Measurements from ENCODE around the gene FARP1. TPM values are rescaled to one million over a fixed set of nuclear protein-coding genes. Genes with fewer than 3 reads are reported as not detected.

The FARP1 gene
- total RNA-seq, 2 donors from 2014 or later: 89.5 to 93.6 TPM

DNA sequence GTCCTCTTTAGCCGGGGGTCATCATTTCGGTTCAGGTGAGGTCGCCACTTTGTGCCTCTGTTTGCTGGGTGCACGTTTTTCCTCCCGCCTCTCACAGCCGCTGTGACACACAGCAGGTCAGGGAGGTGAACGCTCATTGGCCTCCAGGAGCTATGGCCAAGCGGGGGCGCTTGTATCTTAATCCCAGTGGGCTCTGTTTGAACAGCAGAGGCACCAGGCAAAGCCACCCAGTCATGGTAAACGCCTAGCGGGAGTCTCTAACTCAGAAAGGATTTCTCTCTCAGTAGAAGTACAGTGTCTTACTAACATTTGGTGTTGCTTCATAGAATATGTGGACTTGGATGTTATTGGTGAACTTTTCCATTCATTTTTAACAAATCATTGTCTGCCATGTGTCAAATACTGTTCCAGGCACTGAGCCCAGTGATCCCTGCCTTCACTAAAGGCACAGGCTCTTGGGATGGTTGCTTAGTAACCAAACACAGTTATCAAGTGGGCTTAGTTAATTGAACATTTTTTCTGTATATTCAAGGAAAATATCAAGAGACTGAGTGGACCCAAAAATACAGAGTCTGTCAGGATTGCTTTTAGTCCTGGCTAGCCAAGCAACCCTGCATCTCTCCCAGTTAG lies 247.3 kb downstream of the FARP1 start:
- Histone ChIP-seq H3K9me3 (no peaks in the 10 kb centered on the region), H3K4me1 (no peaks in the 10 kb centered on the region), H3K27me3 (no peaks in the 10 kb centered on the region), H3K36me3 (replicated peaks in 1 of 2; ENCODE audit: insufficient read depth in 1 of 2, low read depth in 2 of 2) (peaks cover 0 to 7% of the 10 kb centered on the region in 2 donors), H3K4me3 (no peak overlapping the region), H3K27ac (no peak overlapping the region)
- TF ChIP-seq, protein P1, sequence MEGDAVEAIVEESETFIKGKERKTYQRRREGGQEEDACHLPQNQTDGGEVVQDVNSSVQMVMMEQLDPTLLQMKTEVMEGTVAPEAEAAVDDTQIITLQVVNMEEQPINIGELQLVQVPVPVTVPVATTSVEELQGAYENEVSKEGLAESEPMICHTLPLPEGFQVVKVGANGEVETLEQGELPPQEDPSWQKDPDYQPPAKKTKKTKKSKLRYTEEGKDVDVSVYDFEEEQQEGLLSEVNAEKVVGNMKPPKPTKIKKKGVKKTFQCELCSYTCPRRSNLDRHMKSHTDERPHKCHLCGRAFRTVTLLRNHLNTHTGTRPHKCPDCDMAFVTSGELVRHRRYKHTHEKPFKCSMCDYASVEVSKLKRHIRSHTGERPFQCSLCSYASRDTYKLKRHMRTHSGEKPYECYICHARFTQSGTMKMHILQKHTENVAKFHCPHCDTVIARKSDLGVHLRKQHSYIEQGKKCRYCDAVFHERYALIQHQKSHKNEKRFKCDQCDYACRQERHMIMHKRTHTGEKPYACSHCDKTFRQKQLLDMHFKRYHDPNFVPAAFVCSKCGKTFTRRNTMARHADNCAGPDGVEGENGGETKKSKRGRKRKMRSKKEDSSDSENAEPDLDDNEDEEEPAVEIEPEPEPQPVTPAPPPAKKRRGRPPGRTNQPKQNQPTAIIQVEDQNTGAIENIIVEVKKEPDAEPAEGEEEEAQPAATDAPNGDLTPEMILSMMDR (IDR thresholded peaks at IDR 0.05): no peak
- no peak for TF ChIP-seq POLR2A (IDR thresholded peaks at IDR 0.05)
- WGBS, 2 donors: 90 to 91% methylated on average over 8 to 11 of the region's 11 CpGs
- peak in 1 of 4 donors; percentile 46 for DNase-seq
- peak; percentile 53 for ATAC-seq
- intact Hi-C loops (cut with DNase I): no loop called here

DNA sequence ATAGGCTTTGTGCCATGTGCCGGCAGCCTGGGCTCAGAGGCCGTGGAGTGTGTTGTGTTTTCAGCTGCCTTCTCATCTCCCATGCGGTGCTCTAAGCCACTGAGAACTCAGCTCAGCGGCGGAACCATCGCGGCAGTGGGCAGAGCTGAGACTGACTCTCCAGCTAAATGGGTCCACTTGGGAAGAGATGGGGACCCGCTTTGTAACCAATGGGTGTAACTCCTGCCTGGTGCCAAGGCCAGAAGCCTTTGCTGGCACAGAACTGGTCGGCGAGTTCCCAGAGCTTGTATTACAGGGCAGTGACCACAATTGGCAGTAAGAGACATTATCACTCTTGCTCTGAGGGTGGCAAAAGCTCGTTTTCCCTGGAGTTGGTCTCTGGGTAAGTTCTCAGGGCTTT lies 251.0 kb downstream of the FARP1 start:
- Histone ChIP-seq H3K36me3 (replicated peaks in 1 of 2; ENCODE audit: insufficient read depth in 1 of 2, low read depth in 2 of 2) (peaks cover 0 to 8% of the 10 kb centered on the region in 2 donors), H3K27ac (no peak overlapping the region), H3K9me3 (no peaks in the 10 kb centered on the region), H3K4me3 (no peak overlapping the region), H3K4me1 (no peaks in the 10 kb centered on the region), H3K27me3 (no peaks in the 10 kb centered on the region)
- WGBS, 2 donors: 82 to 88% methylated on average over 11 of the region's 11 CpGs
- intact Hi-C loops (cut with DNase I): no loop called here
- DNase-seq (no peak), ATAC-seq (no peak)
- TF ChIP-seq, protein P1 (IDR thresholded peaks at IDR 0.05): no peak
- no peak for TF ChIP-seq POLR2A (IDR thresholded peaks at IDR 0.05)

DNA sequence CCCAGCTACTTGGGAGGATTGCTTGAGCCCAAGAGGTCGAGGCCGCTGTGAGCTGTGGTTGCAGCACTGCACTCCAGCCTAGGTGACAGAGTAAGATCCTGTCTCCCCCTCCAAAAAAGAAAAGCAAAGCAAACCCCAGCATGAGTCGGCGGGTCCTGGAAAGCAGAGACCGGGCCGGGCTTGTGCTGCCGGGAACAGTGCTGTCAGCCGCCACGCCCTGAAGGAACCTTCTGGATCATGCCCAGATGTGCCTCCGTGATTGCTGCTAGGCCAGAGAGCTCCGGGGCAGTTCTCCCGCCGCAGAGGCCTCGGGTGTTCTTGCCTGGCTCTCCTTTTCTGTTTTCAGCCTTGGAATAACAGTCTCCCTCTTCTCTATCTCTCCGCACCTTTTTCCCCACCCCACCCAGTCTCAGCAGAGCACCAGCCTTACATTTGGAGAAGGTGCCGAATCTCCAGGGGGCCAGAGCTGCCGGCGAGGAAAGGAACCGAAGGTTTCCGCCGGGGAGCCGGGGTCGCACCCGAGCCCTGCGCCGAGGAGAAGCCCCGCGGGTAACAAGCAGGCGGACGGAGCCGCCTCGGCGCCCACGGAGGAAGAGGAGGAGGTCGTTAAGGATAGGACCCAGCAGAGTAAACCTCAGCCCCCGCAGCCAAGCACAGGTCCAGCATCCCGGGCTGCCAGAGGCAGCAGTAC lies 252.1 kb downstream of the FARP1 start:
- intact Hi-C loops (cut with DNase I): no loop called here
- ATAC-seq (no peak), DNase-seq (no peak)
- H3K9me3 ChIP-seq: no peaks in the 10 kb centered on the region
- no peak for TF ChIP-seq POLR2A (IDR thresholded peaks at IDR 0.05)
- TF ChIP-seq, protein P1 (IDR thresholded peaks at IDR 0.05): no peak
- no peaks in the 10 kb centered on the region for H3K27me3 ChIP-seq
- no peak overlapping the region for H3K27ac ChIP-seq
- 94 to 96% methylated on average over 30 to 37 of the region's 37 CpGs for WGBS, 2 donors
- H3K4me1 ChIP-seq: no peaks in the 10 kb centered on the region
- no peak overlapping the region for H3K4me3 ChIP-seq
- peaks cover 0 to 8% of the 10 kb centered on the region in 2 donors for H3K36me3 ChIP-seq (replicated peaks in 1 of 2; ENCODE audit: insufficient read depth in 1 of 2, low read depth in 2 of 2)

DNA sequence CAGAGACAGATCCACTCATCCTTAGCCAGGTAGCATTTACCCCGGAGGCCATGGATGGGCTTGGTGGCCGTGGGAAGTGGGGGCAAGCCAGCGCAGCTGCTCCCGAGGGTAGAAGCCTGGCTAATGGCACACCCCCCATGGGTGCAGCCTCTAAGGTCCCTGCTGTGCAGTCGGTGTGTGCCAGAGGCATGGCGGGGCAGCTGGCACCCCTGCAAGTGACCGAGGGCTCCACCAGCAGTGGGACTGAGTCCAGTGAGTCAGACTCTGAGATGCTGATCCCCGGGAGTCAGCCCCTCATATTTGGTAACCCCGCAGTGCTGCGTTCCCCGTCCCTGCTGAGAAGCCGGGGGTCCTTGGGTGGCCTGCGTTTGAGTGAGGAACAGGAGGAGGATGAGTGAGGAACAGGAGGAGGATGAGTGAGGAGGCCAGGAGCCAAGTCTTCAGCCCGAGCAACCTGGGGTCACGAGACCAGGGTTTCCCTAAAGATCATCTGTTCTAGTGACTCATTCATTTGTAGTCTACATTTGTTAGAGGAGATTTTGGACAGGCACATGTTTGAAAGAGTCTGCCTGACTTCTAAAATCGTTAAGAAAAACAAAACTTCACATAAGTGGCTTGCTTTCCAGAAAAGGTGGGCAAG lies 253.3 kb downstream of the FARP1 start:
- Histone ChIP-seq H3K27me3 (no peaks in the 10 kb centered on the region), H3K27ac (no peak overlapping the region), H3K4me1 (no peaks in the 10 kb centered on the region), H3K4me3 (no peak overlapping the region), H3K36me3 (replicated peaks in 1 of 2; ENCODE audit: insufficient read depth in 1 of 2, low read depth in 2 of 2) (peaks cover 0 to 5% of the 10 kb centered on the region in 2 donors), H3K9me3 (no peaks in the 10 kb centered on the region)
- DNase-seq (no peak), ATAC-seq (no peak)
- intact Hi-C loops (cut with DNase I): no loop called here
- TF ChIP-seq POLR2A (IDR thresholded peaks at IDR 0.05): no peak
- TF ChIP-seq, protein P1 (IDR thresholded peaks at IDR 0.05): no peak
- 80 to 82% methylated on average over 12 to 16 of the region's 16 CpGs for WGBS, 2 donors

All from body of pancreas (tissue), 4 donors.